Stimulated activated naive CD8-positive, alpha-beta T cell treated with anti-CD3 and anti-CD28 coated beads, Interleukin-15, amount 100 ng/mL, for 72 hours (primary cell): ENCODE measurements around the gene FAT1.

Experiments
- ATAC-seq: fragments of 150-1000 bp; cut with Tn5 transposase; 2 replicates; pipeline ENCODE4 v1.10.0; 2021; ENCODE audit warnings: mild to moderate bottlenecking, moderate library complexity
- DNase-seq, 2 donors: peaks; one replicate each; pipeline ENCODE4 v3.0.0; 2021 to 2022
- H3K27ac Mint-ChIP-seq, 2 donors: one replicate each; pipeline ENCODE4 v1.8.0; 2022; ENCODE audit warnings: mild to moderate bottlenecking in 2 of 2, mixed read lengths in 2 of 2, moderate library complexity in 2 of 2
- H3K27me3 Mint-ChIP-seq: one replicate; pipeline ENCODE4 v1.8.0; 2022; ENCODE audit warnings: mixed read lengths
- H3K4me1 Mint-ChIP-seq: one replicate; pipeline ENCODE4 v1.8.0; 2022; ENCODE audit warnings: mild to moderate bottlenecking, mixed read lengths
- H3K4me3 Mint-ChIP-seq, 2 donors: one replicate each; pipeline ENCODE4 v1.8.0; 2022; ENCODE audit warnings: mild to moderate bottlenecking in 2 of 2, mixed read lengths in 2 of 2, moderate library complexity in 1 of 2
- H3K9me3 Mint-ChIP-seq, 2 donors: one replicate each; pipeline ENCODE4 v1.8.0; 2022; ENCODE audit warnings: mixed read lengths in 2 of 2

The FAT1 gene

DNA sequence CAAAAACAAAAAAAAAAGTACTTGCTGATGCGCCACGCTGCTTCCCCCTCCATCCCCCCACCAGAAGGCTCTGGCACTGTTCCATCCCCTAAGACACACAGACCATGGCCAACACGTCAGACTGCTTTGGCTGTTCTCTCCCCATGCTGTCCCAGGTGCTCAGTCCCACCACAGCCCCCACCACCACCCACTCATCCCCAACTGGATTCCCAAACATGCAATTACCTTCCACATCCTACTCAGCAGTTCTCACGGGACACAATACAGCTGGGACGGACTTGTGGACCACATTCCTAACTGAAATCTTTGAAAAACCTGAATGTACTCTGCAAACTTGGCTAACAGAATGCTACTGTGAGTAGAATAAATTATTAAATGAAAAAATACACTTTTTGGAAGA is 8.6 kb downstream of the FAT1 start:
- H3K4me1 Mint-ChIP-seq, result no peaks in the 10 kb centered on the region
- H3K27me3 Mint-ChIP-seq, result no peaks in the 10 kb centered on the region
- H3K4me3 Mint-ChIP-seq, result no peak overlapping the region
- peaks cover 13 to 18% of the 10 kb centered on the region in 2 donors for H3K9me3 Mint-ChIP-seq
- no peak overlapping the region for H3K27ac Mint-ChIP-seq
- DNase-seq (no peak), ATAC-seq (no peak)

DNA sequence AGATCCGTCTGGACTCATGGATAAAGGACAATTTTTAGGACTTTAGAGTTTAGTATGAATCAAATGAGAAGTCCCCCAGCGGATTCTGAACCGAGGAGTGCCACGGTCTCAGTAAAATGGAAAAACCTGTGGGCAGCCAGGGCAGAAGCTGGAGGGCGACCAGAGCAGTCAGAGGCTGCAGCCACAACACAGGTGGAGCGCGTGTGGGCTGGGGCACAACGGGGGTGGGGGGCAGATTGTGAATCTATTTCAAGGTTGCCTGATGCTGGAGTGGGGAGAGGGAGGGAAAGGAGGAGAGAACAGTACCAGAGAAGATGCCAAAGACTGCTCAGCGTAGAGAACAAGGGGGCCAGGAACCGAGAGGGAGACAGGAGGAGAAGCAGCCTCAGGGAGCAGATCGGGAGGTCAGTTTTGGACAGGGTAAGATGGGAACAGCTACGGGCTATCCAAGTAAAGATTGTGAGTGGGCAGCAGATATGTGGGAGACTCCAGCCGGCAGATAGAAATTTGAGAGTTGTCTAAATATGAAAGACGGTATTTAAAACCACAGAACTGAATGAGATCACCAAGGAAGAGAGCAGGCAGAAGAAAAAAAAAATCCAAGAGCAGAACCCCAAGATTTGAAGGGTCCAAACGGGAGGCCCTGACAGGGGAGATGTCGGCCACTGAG is 9.5 kb downstream of the FAT1 start:
- H3K27ac Mint-ChIP-seq, result no peak overlapping the region
- ATAC-seq (no peak), DNase-seq (no peak)
- no peaks in the 10 kb centered on the region for H3K27me3 Mint-ChIP-seq
- peaks cover 13 to 18% of the 10 kb centered on the region in 2 donors for H3K9me3 Mint-ChIP-seq
- no peaks in the 10 kb centered on the region for H3K4me1 Mint-ChIP-seq
- no peak overlapping the region for H3K4me3 Mint-ChIP-seq

DNA sequence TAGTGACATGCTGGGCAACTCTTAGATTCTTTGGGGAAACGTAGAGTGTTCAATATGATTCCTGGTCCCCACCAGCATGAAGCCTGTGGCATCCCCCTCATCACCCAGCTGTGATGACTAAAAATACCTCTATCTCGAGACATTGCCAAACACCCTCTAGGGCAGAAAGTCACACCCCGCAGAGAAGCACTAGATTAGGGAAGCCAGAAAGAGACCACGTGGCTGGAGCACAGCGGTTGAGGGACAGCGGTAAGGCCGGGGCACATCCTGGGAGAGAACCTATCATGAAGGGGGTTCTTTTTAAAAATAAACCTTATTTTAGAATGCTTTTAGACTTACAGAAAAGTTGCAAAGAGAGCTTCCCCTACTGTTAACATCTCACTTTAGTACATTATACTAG is 11.0 kb downstream of the FAT1 start:
- H3K27ac Mint-ChIP-seq, result peak overlapping the region in 1 of 2 donors; percentile 57

DNA sequence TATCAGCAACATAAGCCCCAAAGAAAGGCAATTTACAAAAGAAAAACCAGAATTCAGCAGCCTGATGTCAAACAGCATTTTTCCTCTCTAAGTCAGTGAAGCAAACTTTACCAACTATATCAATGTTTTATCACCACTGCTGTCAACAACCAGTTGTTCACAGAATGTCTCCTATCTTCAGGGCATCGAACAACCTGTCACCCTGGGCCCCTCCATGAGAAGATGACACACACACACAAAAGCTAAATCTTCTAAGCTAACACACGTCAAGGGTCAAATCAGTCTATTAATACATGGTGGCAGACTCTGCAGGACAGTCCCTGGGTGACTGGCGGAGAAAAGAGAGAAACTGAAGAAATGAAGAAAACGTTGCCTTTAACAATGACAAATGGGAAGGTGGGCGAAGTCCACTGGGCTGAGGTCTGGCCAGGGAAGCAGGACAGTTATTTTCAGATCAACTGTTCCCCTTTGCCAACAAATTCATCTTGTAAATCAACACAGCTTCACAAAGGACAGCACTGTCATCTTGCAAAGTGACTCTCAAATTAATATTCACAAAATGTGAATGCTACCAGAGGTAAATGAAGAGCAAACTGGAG is 13.0 kb downstream of the FAT1 start:
- H3K4me3 Mint-ChIP-seq, result no peak overlapping the region
- no peaks in the 10 kb centered on the region for H3K4me1 Mint-ChIP-seq
- DNase-seq (no peak), ATAC-seq (no peak)
- peaks cover 7 to 27% of the 10 kb centered on the region in 2 donors for H3K9me3 Mint-ChIP-seq
- H3K27me3 Mint-ChIP-seq, result no peaks in the 10 kb centered on the region
- no peak overlapping the region for H3K27ac Mint-ChIP-seq

More for the DNA sequence above, 11.0 kb downstream of the FAT1 start:
- ATAC-seq (no peak), DNase-seq (no peak)
- no peak overlapping the region for H3K4me3 Mint-ChIP-seq
- H3K9me3 Mint-ChIP-seq, result peaks cover 7 to 18% of the 10 kb centered on the region in 2 donors
- no peaks in the 10 kb centered on the region for H3K4me1 Mint-ChIP-seq
- H3K27me3 Mint-ChIP-seq, result no peaks in the 10 kb centered on the region

DNA sequence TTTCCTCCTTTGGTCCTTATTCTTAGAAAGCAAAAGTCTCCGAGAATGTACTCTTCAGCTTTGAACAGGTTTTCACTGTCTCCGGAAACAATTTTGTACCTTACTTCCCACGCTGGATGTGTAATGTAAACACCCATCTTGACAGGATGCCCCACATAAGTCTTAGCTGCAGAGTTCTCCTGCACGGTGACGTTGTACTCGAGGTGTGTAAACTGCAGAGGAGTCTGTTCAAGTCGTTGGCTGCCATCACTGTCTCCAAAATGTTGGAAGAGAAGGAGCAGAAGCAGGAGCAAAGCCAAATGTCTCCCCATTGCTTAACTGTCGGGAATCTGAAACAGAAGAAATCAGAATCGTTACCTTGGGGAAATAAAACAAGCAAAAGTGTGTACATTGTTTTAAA is 14.1 kb downstream of the FAT1 start:
- H3K27me3 Mint-ChIP-seq, result no peaks in the 10 kb centered on the region
- H3K27ac Mint-ChIP-seq, result no peak overlapping the region
- H3K9me3 Mint-ChIP-seq, result peaks cover 7 to 27% of the 10 kb centered on the region in 2 donors
- no peaks in the 10 kb centered on the region for H3K4me1 Mint-ChIP-seq
- ATAC-seq (no peak), DNase-seq (no peak)
- no peak overlapping the region for H3K4me3 Mint-ChIP-seq

DNA sequence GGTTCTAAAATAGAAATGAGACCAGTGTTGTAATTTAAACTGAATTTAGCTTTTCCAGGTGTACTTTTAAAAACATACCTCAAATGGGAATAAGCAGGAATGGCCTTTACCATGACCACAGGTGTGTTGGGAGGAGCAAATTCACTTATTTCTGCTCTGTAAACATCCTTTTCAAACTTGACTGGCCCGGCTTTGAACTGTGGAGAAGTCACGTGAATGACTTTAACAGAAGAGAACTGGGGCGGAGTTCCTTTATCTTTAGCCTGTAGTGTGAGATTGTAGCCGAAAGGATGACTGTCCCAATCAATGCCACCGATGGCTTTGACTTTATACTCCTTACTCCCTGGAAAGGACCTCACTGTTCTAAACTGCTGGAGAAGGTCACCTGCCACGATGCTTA is 15.1 kb downstream of the FAT1 start:
- no peaks in the 10 kb centered on the region for H3K27me3 Mint-ChIP-seq
- H3K9me3 Mint-ChIP-seq, result peaks cover 7 to 20% of the 10 kb centered on the region in 2 donors
- H3K4me3 Mint-ChIP-seq, result no peak overlapping the region
- no peak for DNase-seq
- H3K4me1 Mint-ChIP-seq, result no peaks in the 10 kb centered on the region
- ATAC-seq, result no peak
- no peak overlapping the region for H3K27ac Mint-ChIP-seq

DNA sequence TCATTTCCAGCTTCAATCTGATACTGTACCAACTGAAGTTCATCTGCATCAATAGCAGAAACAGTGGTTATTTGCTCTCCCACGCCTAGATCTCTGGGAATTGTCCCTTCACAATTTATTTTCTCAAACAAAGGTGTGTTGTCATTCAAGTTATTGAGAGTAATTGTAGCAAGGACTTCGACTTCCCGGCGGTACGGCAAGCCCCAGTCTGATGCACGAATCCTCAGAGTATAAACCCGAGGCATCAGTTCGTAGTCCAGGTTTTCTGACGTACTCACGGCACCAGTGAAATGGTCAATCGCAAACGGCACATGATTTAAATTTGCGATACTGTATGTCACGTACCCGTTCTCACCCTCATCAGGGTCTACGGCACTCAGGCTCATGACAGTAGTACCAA is 15.7 kb downstream of the FAT1 start:
- peaks cover 5 to 16% of the 10 kb centered on the region in 2 donors for H3K9me3 Mint-ChIP-seq
- no peak for ATAC-seq
- no peaks in the 10 kb centered on the region for H3K4me1 Mint-ChIP-seq
- no peaks in the 10 kb centered on the region for H3K27me3 Mint-ChIP-seq
- no peak overlapping the region for H3K27ac Mint-ChIP-seq
- no peak for DNase-seq
- no peak overlapping the region for H3K4me3 Mint-ChIP-seq

DNA sequence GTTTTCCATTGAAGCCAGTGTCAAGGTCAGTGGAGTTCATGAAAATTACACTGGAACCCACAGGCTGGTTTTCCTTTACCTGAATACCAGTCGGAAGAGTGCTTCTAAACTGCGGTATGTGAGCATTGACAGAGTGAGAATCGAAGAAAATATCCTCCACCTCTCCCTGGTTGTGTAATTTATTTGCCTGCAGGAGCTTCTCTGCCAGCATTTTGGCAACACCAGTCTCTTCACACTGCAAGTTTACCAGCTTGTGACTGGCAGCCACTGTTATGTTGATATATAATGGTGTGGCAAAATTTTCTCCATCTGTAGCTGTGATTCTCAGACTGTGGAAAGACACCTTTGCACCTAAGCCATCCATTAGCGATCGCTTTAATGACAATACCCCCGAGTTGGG is 16.1 kb downstream of the FAT1 start:
- ATAC-seq (no peak), DNase-seq (no peak)
- Mint-ChIP-seq H3K9me3 (peaks cover under 1 to 12% of the 10 kb centered on the region in 2 donors), H3K4me3 (no peak overlapping the region), H3K27me3 (no peaks in the 10 kb centered on the region), H3K4me1 (no peaks in the 10 kb centered on the region), H3K27ac (no peak overlapping the region)

DNA sequence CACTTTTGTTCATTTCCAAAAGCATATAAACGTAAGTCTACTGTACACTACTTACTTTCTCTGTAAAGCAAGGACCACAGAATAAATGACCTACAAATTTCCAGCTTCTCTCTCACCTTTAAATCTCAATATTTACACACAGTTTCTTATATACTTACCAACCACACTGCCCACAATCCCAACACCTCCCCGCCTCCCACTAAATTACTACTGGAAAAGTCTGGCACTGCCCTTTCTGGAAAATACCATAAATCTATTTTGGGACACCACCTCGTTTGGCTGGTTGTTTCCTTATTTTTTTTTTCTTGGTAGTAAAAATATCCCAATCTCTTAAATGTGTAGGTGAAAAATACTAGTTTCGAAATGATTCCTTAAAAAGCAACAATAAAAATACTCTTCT is 19.6 kb downstream of the FAT1 start:
- Mint-ChIP-seq H3K4me3 (no peak overlapping the region), H3K9me3 (peaks cover 0 to 9% of the 10 kb centered on the region in 2 donors), H3K27ac (no peak overlapping the region), H3K27me3 (no peaks in the 10 kb centered on the region), H3K4me1 (no peaks in the 10 kb centered on the region)
- ATAC-seq (no peak), DNase-seq (no peak)

DNA sequence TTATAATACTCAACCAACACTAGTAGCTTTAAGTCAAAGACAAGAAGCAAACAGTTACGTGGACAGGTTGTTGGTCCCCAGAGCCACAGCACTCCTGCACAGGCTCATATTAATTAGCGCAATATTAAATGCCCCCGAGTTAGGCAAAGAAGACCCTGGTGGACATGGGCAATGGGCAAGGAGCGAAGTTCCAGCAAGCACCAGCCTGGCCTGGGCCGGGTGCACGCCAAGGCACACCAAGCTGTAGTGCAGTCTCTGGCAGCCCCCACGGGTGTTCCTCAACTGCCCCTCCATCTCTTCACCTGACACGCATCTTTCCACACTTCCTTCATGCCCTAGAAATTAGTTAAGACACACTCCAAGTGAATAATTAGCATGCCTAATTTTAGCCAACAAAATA is 20.1 kb downstream of the FAT1 start:
- no peak overlapping the region for H3K27ac Mint-ChIP-seq
- DNase-seq, result no peak
- H3K4me1 Mint-ChIP-seq, result no peaks in the 10 kb centered on the region
- no peak overlapping the region for H3K4me3 Mint-ChIP-seq
- no peaks in the 10 kb centered on the region for H3K27me3 Mint-ChIP-seq
- peaks cover 0 to 11% of the 10 kb centered on the region in 2 donors for H3K9me3 Mint-ChIP-seq
- no peak for ATAC-seq

DNA sequence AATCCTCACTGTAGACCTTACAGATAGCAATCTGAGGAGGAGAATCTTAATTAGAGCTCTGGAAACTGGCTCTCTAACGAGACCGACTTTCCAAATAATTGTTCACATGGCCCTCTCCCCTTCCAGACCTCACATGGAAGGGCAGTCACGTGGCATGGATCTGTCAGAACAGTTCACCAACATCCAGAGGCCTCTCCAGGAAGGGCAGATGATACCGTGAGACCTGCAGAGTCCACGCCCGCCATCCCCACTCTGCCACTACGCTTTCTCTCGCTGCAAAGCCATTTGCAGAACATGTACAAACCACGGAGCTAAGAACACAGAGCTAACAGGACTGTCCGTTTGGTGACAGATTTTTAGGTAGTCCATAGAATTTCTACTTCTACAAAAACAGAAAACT is 20.7 kb downstream of the FAT1 start:
- no peak for DNase-seq
- no peaks in the 10 kb centered on the region for H3K27me3 Mint-ChIP-seq
- no peak overlapping the region for H3K27ac Mint-ChIP-seq
- H3K4me3 Mint-ChIP-seq, result no peak overlapping the region
- no peaks in the 10 kb centered on the region for H3K4me1 Mint-ChIP-seq
- no peak for ATAC-seq
- peaks cover 6 to 17% of the 10 kb centered on the region in 2 donors for H3K9me3 Mint-ChIP-seq

DNA sequence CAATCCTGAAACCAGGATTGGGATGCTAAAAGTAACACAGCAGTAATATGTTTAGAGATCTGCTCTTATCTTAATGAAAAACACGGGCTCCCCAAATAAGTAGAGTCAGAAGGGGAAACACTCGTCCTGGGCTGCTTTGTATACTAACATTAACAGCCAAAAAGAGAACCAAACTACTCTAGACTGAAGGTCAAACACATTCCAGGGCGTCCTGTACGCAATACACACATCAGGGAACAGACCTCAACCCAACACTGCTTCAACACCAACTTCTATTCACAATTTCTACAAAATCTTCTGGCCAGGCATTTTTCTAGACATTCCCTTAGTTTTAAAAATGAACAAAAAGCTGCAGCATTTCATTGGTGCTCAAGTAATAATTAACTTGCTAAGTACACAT is 21.4 kb downstream of the FAT1 start:
- Mint-ChIP-seq H3K4me1 (no peaks in the 10 kb centered on the region), H3K4me3 (no peak overlapping the region), H3K9me3 (peaks cover 6 to 20% of the 10 kb centered on the region in 2 donors), H3K27ac (no peak overlapping the region), H3K27me3 (no peaks in the 10 kb centered on the region)
- DNase-seq (no peak), ATAC-seq (no peak)

DNA sequence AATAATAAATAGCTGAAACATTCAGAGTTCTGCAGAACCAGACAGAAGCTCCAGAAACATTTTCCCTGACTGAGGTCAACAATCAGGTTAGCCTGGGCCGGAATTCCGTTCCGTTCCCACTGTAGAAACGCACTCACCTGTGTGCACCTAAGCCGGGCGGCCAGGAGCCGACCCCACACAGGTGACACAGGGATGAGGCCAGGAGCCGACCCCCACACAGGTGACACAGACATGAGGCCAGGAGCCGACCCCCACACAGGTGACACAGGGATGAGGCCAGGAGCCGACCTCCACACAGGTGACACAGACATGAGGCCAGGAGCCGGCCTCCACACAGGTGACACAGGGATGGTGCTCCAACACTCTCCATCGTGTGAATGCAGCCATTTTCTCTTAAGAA is 21.9 kb downstream of the FAT1 start:
- no peak overlapping the region for H3K4me3 Mint-ChIP-seq
- DNase-seq (no peak), ATAC-seq (no peak)
- H3K9me3 Mint-ChIP-seq, result peaks cover 6 to 15% of the 10 kb centered on the region in 2 donors
- no peak overlapping the region for H3K27ac Mint-ChIP-seq
- H3K4me1 Mint-ChIP-seq, result no peaks in the 10 kb centered on the region
- H3K27me3 Mint-ChIP-seq, result no peaks in the 10 kb centered on the region

DNA sequence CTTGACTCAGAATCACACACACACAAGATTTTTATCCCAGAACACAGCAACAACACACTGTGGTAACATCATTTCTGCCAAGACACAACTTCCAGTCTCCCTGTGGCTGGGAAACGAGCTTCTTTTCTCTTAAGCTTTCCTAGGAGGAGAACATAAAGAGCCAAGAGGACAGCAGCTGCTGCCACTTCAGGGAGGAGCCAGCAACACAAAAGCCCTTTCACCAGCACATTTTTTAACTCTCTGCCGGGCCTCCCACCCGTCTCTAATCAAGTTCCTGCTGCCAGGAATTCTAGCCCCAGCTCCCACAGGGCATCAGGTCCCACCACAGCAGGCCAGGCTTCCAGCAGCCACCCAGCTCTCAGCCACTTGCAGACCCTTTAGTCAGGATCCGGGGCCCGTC is 22.4 kb downstream of the FAT1 start:
- H3K9me3 Mint-ChIP-seq, result peaks cover 6 to 11% of the 10 kb centered on the region in 2 donors
- H3K4me3 Mint-ChIP-seq, result no peak overlapping the region
- no peaks in the 10 kb centered on the region for H3K4me1 Mint-ChIP-seq
- DNase-seq (no peak), ATAC-seq (no peak)
- no peaks in the 10 kb centered on the region for H3K27me3 Mint-ChIP-seq
- no peak overlapping the region for H3K27ac Mint-ChIP-seq

DNA sequence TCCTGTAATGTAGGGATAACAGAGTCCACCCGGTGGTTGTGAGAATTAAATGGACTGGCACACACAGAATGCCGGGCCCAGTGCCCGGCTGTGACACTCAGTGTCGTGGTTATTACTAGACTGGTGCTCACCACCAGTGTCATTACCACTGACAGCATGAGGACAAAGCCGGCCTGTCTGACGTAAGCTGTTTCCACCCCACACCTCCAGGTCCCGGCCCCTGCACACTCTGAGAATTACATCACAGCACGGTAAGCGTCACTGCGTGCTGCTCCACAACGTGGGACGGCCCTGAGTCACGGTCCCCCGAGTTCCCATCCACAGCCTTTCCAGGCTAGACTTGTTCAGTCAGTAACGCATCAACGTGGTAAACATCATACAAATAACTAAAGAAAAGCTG is 22.9 kb downstream of the FAT1 start:
- no peak overlapping the region for H3K4me3 Mint-ChIP-seq
- H3K27ac Mint-ChIP-seq, result no peak overlapping the region
- ATAC-seq (no peak), DNase-seq (no peak)
- no peaks in the 10 kb centered on the region for H3K4me1 Mint-ChIP-seq
- peaks cover 6 to 11% of the 10 kb centered on the region in 2 donors for H3K9me3 Mint-ChIP-seq
- H3K27me3 Mint-ChIP-seq, result no peaks in the 10 kb centered on the region

DNA sequence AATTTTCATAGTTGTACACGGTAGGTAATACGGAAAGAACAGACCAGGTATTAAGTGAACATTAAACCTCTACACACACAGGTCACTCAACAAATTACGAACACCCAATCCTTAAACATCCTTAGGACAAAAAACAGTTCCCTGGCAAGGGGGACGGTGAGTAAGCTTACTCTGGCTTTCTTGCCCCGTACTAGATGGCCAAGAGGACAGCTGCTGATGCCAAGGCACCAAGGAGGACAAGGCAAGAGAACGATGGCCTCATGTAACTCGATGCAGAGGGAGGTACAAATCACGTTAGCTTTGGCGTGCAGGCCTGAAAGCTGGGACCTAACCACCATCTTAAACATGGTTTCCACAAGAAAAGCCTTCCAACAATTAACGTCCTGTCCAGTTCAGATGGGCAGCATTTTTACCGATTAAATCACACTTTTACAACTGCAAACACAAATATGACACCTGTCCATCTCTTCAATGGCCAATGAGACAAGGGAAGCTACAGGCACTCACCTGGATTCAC is 23.7 kb downstream of the FAT1 start:
- Mint-ChIP-seq H3K27ac (no peak overlapping the region), H3K4me3 (no peak overlapping the region), H3K9me3 (peaks cover 6 to 11% of the 10 kb centered on the region in 2 donors), H3K4me1 (no peaks in the 10 kb centered on the region), H3K27me3 (no peaks in the 10 kb centered on the region)
- ATAC-seq, result no peak
- DNase-seq, result no peak

DNA sequence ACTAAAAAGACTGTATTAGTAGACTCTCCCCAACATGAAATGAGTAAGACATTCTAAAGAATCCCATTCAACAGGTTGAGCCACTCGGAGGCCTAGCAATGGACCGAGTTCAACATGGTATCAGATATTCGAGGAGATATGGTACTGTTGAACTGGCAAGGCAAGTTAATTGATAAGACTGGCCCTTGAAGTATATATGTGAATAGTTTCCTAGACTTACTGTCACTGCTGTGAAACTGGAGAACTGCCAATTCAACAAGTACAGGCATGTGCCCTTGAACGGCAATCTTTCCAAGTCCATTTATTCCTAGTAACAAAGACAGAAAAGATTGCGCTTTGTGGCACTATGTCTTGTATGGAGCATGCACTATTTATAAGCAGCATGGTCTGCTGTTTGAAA is 24.4 kb downstream of the FAT1 start:
- ATAC-seq (no peak), DNase-seq (no peak)
- Mint-ChIP-seq H3K27ac (no peak overlapping the region), H3K9me3 (peaks cover 6 to 11% of the 10 kb centered on the region in 2 donors), H3K4me1 (no peaks in the 10 kb centered on the region), H3K27me3 (no peaks in the 10 kb centered on the region), H3K4me3 (no peak overlapping the region)
